Hepatocyte (in vitro differentiated cells): ENCODE results near the gene SERPING1.

Source experiments
- EZH2 ChIP-seq: fragments of 200-600 bp; sonication (generic); IDR thresholded peaks from 2 replicates; pipeline ENCODE4 v1.6.1; 2016; ENCODE audit warnings: antibody characterized with exemption, mild to moderate bottlenecking, borderline replicate concordance
- TF ChIP-seq, protein P1 (sequence below): fragments of 200-600 bp; sonication (generic); IDR thresholded peaks from 2 replicates; pipeline ENCODE4 v1.5.1; 2016; ENCODE audit warnings: antibody characterized with exemption, mild to moderate bottlenecking; ENCODE audit not compliant: poor library complexity

DNA sequence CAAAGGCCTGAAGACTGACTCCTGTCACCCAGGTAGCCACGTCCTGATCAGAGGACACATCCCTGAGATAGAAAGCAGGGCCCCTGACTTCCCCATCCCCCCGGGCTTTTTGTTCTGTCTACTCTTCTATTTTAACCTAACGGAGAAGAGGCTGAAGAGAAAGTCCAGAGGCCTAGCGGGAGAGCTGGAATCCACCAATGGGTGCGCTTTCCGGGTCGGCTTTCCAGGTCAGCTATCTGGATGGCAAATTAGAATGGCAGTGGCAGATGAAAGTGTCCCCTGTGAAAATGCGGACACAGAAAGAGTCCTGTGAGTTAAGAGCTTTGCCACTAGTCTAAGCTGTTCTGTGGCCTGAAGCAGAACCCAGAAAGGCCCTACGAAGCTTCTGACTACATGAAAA, 13.1 kb upstream of the SERPING1 start:
- TF ChIP-seq, protein P1, sequence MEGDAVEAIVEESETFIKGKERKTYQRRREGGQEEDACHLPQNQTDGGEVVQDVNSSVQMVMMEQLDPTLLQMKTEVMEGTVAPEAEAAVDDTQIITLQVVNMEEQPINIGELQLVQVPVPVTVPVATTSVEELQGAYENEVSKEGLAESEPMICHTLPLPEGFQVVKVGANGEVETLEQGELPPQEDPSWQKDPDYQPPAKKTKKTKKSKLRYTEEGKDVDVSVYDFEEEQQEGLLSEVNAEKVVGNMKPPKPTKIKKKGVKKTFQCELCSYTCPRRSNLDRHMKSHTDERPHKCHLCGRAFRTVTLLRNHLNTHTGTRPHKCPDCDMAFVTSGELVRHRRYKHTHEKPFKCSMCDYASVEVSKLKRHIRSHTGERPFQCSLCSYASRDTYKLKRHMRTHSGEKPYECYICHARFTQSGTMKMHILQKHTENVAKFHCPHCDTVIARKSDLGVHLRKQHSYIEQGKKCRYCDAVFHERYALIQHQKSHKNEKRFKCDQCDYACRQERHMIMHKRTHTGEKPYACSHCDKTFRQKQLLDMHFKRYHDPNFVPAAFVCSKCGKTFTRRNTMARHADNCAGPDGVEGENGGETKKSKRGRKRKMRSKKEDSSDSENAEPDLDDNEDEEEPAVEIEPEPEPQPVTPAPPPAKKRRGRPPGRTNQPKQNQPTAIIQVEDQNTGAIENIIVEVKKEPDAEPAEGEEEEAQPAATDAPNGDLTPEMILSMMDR, result no peak
- TF ChIP-seq EZH2, result no peak
